ENCODE measurements around the gene WDR37.

WDR37 gene

GRCh38 chr10:1041514-1041913 is 14.7 kb upstream of the WDR37 start:
- no peak for TF ChIP-seq YY1 (IDR thresholded peaks at IDR 0.05; ENCODE audit: low read depth)
- no peak for TF ChIP-seq EP300 (IDR thresholded peaks at IDR 0.05; ENCODE audit: borderline replicate concordance)
- no peak for TF ChIP-seq TEAD4 (IDR thresholded peaks at IDR 0.05)
- no peak for TF ChIP-seq REST (IDR thresholded peaks at IDR 0.05; ENCODE audit: low read depth)
- no peak for TF ChIP-seq CEBPB (IDR thresholded peaks at IDR 0.05)
- TF ChIP-seq CREB1 (IDR thresholded peaks at IDR 0.05; ENCODE audit: low read depth) = no peak
- no peak for TF ChIP-seq RAD21 (IDR thresholded peaks at IDR 0.05; ENCODE audit: low read depth)
- no peak for TF ChIP-seq NFIC (IDR thresholded peaks at IDR 0.05)
- TF ChIP-seq USF1 (IDR thresholded peaks at IDR 0.05) = no peak
- TF ChIP-seq MAX (IDR thresholded peaks at IDR 0.05) = no peak
- no peak for TF ChIP-seq TAF1 (IDR thresholded peaks at IDR 0.05; ENCODE audit: low read depth)
- TF ChIP-seq FOXM1 (IDR thresholded peaks at IDR 0.05; ENCODE audit: borderline replicate concordance, low read depth) = no peak

- TF ChIP-seq MAX (IDR thresholded peaks at IDR 0.05) (no peak), RAD21 (IDR thresholded peaks at IDR 0.05; ENCODE audit: low read depth) (no peak), YY1 (IDR thresholded peaks at IDR 0.05; ENCODE audit: low read depth) (no peak), USF1 (IDR thresholded peaks at IDR 0.05) (no peak), REST (IDR thresholded peaks at IDR 0.05; ENCODE audit: low read depth) (no peak), TAF1 (IDR thresholded peaks at IDR 0.05; ENCODE audit: low read depth) (no peak), EGR1 (IDR thresholded peaks at IDR 0.05) (no peak), TCF12 (IDR thresholded peaks at IDR 0.05; ENCODE audit: low read depth) (no peak), CEBPB (IDR thresholded peaks at IDR 0.05) (no peak)
These were observed 12.6 kb upstream of the WDR37 start for GRCh38 chr10:1043532-1043995.

- TF ChIP-seq TAF1 (IDR thresholded peaks at IDR 0.05; ENCODE audit: low read depth) = no peak
These were observed 12.0 kb upstream of the WDR37 start for GRCh38 chr10:1044146-1044545.

GRCh38 chr10:1044964-1045363 is 11.2 kb upstream of the WDR37 start:
- TF ChIP-seq YY1 (IDR thresholded peaks at IDR 0.05; ENCODE audit: low read depth) = no peak
- TF ChIP-seq TAF1 (IDR thresholded peaks at IDR 0.05; ENCODE audit: low read depth) = no peak
- TF ChIP-seq RAD21 (IDR thresholded peaks at IDR 0.05; ENCODE audit: low read depth) = no peak
- TF ChIP-seq USF1 (IDR thresholded peaks at IDR 0.05) = no peak
- no peak for TF ChIP-seq EGR1 (IDR thresholded peaks at IDR 0.05)
- TF ChIP-seq REST (IDR thresholded peaks at IDR 0.05; ENCODE audit: low read depth) = no peak
- TF ChIP-seq FOXM1 (IDR thresholded peaks at IDR 0.05; ENCODE audit: borderline replicate concordance, low read depth) = no peak
- TF ChIP-seq CEBPB (IDR thresholded peaks at IDR 0.05) = no peak
- TF ChIP-seq MAX (IDR thresholded peaks at IDR 0.05) = no peak
- TF ChIP-seq TCF12 (IDR thresholded peaks at IDR 0.05; ENCODE audit: low read depth) = no peak
- no peak for TF ChIP-seq TEAD4 (IDR thresholded peaks at IDR 0.05)
- no peak for TF ChIP-seq EP300 (IDR thresholded peaks at IDR 0.05; ENCODE audit: borderline replicate concordance)
- no peak for TF ChIP-seq CREB1 (IDR thresholded peaks at IDR 0.05; ENCODE audit: low read depth)
- TF ChIP-seq ZBTB7A (IDR thresholded peaks at IDR 0.05; ENCODE audit: low read depth) = no peak
- no peak for TF ChIP-seq NFIC (IDR thresholded peaks at IDR 0.05)

Measured in Ishikawa (cell line).